ENCODE results near the gene RNF112.

DNA sequence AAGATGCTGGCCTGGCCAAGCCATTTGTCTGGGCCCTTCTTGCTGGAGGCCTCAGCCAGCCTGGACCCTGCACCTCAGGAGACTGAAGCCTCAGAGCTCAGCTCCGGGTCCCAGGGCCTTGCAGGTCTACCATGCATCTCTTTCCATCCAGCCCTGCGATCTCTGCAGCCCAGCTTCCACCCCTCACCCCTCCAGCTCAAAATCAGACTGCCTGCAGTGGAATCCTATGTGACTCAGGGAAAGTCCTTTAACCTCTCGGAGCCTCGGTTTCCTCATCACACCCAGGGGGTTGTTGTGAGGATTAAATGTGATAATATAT, 45.6 kb upstream of the RNF112 start:
- TF ChIP-seq CTCF (IDR thresholded peaks at IDR 0.05; ENCODE audit: control extremely low read depth in 1 of 3, insufficient read depth in 1 of 3, low read depth in 1 of 3, low read length in 3 of 3) (no peak), CREB1 (IDR thresholded peaks at IDR 0.05) (no peak), EZH2 (IDR thresholded peaks at IDR 0.05; ENCODE audit: low read depth, low read length, severe bottlenecking) (no peak), POLR2AphosphoS5 (IDR thresholded peaks at IDR 0.05; ENCODE audit: low read depth, low read length) (no peak), SIRT6 (IDR thresholded peaks at IDR 0.05; ENCODE audit: low read length) (no peak), RAD21 (IDR thresholded peaks at IDR 0.05 in 1 of 2, conservative IDR thresholded peaks at IDR 0.05 in 1 of 2; ENCODE audit: low read depth in 2 of 2, low read length in 2 of 2) (no peak), TEAD4 (IDR thresholded peaks at IDR 0.05; ENCODE audit: low read depth, low read length) (no peak), POLR2A (IDR thresholded peaks at IDR 0.05; ENCODE audit: control extremely low read depth in 1 of 2, low read depth in 2 of 2, low read length in 2 of 2) (no peak), EP300 (IDR thresholded peaks at IDR 0.05; ENCODE audit: borderline replicate concordance in 1 of 2, low read depth in 2 of 2, low read length in 2 of 2) (no peak), EGR1 (IDR thresholded peaks at IDR 0.05; ENCODE audit: borderline replicate concordance, low read depth, low read length) (no peak)

All from H1 (cell line).